ENCODE results near the gene GALNT15. TPM values are rescaled to one million over a fixed set of nuclear protein-coding genes. Genes with fewer than 3 reads are reported as not detected.

The GALNT15 gene
- total and polyA plus RNA-seq, 4 donors = under 0.01 to 2.8 (median 1.3) TPM

DNA sequence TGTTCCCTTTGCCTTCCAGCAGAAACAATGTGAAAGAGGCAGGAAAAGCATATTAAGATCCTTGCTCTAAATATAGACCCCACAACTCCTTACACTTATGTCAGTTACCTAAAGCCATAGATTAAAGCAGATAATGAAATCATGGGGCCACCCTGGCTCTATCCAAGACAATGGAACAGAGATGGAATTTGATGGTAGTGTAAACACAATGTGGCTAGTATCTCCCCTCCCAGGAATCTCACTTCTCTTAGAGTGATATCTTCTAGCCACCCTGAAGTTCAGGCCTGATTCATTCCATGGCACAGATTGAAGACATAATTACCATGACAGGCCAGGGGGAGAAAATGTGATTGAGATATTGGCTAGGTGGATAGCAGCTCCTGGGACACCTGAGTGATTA is 32.6 kb downstream of the GALNT15 start:
- Histone ChIP-seq H3K27me3 (ENCODE audit: control insufficient read depth in 4 of 4, insufficient read depth in 4 of 4, low read length in 3 of 4) (no peaks in the 10 kb centered on the region), H3K9ac (ENCODE audit: low read depth in 1 of 2, low read length in 2 of 2) (no peak overlapping the region), H3K4me1 (ENCODE audit: control insufficient read depth in 4 of 4, insufficient read depth in 4 of 4, low read length in 3 of 4) (no peaks in the 10 kb centered on the region), H3K9me3 (ENCODE audit: control insufficient read depth in 4 of 4, low read length in 3 of 4) (no peaks in the 10 kb centered on the region), H3K27ac (ENCODE audit: low read depth in 1 of 2, low read length in 2 of 2) (no peak overlapping the region), H3K36me3 (ENCODE audit: control insufficient read depth in 4 of 4, insufficient read depth in 3 of 4, low read depth in 1 of 4, low read length in 3 of 4) (no peaks in the 10 kb centered on the region), H3K4me3 (ENCODE audit: low read depth in 1 of 3, low read length in 3 of 3) (no peak overlapping the region)
- no peak for DNase-seq (ENCODE audit: low spot score)
- TF ChIP-seq FOXA1 (IDR thresholded peaks at IDR 0.05) (no peak), NR2F2 (IDR thresholded peaks at IDR 0.05) (no peak), HNF4A (conservative IDR thresholded peaks at IDR 0.05) (no peak)

DNA sequence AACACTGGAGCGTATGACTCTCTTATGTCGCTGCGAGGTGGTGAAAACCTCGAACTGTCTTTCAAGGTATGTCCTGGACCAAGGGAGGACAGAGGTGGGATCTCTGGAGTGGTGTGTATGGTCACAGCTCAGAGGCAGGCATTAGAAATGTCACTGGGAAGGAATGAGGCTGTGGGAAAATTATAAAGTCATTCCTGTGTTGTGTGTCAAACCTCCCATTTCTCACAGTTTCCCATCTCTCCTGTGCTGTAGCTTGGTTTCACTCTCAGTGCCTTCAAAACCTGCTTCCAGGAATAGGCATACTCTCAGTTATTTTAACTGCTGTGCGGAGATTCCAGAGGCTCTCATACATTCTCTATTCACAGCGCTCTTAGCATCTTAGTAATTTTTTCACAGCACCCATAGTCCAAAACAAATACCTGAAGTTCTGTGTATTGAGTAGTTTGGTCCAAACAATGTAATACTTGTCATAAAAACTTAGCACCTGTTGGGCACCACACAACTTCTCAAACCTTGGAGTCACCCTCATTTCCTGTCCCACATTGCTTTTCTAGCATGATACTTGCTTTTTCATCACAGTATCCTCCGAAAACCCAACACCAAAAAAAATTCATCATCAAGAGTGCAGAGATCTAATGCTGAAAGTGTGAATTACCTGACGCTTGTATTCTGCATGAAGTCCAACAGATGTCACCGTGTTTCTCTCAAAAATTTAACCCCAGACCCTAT is 36.9 kb downstream of the GALNT15 start:
- H3K27me3 ChIP-seq (ENCODE audit: control insufficient read depth in 4 of 4, insufficient read depth in 4 of 4, low read length in 3 of 4) = no peaks in the 10 kb centered on the region
- 84% methylated on average over 9 of the region's 9 CpGs for WGBS
- no peaks in the 10 kb centered on the region for H3K36me3 ChIP-seq (ENCODE audit: control insufficient read depth in 4 of 4, insufficient read depth in 3 of 4, low read depth in 1 of 4, low read length in 3 of 4)
- DNase-seq (ENCODE audit: low spot score) = no peak
- TF ChIP-seq HNF4A (conservative IDR thresholded peaks at IDR 0.05) = no peak
- no peak for TF ChIP-seq TAF1 (conservative IDR thresholded peaks at IDR 0.05)
- TF ChIP-seq, protein P1, sequence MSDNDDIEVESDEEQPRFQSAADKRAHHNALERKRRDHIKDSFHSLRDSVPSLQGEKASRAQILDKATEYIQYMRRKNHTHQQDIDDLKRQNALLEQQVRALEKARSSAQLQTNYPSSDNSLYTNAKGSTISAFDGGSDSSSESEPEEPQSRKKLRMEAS (IDR thresholded peaks at IDR 0.05) = no peak
- no peak for TF ChIP-seq FOXA2 (IDR thresholded peaks at IDR 0.05)
- TF ChIP-seq, protein P2, sequence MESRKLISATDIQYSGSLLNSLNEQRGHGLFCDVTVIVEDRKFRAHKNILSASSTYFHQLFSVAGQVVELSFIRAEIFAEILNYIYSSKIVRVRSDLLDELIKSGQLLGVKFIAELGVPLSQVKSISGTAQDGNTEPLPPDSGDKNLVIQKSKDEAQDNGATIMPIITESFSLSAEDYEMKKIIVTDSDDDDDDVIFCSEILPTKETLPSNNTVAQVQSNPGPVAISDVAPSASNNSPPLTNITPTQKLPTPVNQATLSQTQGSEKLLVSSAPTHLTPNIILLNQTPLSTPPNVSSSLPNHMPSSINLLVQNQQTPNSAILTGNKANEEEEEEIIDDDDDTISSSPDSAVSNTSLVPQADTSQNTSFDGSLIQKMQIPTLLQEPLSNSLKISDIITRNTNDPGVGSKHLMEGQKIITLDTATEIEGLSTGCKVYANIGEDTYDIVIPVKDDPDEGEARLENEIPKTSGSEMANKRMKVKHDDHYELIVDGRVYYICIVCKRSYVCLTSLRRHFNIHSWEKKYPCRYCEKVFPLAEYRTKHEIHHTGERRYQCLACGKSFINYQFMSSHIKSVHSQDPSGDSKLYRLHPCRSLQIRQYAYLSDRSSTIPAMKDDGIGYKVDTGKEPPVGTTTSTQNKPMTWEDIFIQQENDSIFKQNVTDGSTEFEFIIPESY (IDR thresholded peaks at IDR 0.05) = no peak
- no peaks in the 10 kb centered on the region for H3K9me3 ChIP-seq (ENCODE audit: control insufficient read depth in 4 of 4, low read length in 3 of 4)
- no peaks in the 10 kb centered on the region for H3K4me1 ChIP-seq (ENCODE audit: control insufficient read depth in 4 of 4, insufficient read depth in 4 of 4, low read length in 3 of 4)
- H3K27ac ChIP-seq (ENCODE audit: low read depth in 1 of 2, low read length in 2 of 2) = no peak overlapping the region
- no peak overlapping the region for H3K9ac ChIP-seq (ENCODE audit: low read depth in 1 of 2, low read length in 2 of 2)
- no peak overlapping the region for H3K4me3 ChIP-seq (ENCODE audit: low read depth in 1 of 3, low read length in 3 of 3)

DNA sequence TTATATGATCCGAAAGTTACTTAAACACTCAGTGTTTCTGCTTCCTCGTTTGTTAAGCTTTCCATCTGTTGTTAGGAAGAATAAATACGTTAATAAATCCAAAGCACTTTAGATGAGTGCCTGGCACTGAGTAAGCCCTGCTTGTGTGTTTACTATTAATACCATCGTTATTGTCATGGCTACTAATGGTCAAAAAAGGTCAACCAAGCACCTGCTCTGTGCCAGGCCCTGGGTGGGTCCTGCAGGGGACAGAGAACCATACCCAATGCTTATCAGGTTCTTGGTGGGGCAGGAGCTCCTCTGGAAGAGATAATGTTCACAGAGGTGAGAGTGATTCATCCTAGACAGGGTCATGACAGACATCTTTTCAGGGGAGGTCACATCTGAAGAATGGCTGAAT is 39.9 kb downstream of the GALNT15 start:
- 71% methylated on average over 4 of the region's 4 CpGs for WGBS
- DNase-seq (ENCODE audit: low spot score) = no peak

DNA sequence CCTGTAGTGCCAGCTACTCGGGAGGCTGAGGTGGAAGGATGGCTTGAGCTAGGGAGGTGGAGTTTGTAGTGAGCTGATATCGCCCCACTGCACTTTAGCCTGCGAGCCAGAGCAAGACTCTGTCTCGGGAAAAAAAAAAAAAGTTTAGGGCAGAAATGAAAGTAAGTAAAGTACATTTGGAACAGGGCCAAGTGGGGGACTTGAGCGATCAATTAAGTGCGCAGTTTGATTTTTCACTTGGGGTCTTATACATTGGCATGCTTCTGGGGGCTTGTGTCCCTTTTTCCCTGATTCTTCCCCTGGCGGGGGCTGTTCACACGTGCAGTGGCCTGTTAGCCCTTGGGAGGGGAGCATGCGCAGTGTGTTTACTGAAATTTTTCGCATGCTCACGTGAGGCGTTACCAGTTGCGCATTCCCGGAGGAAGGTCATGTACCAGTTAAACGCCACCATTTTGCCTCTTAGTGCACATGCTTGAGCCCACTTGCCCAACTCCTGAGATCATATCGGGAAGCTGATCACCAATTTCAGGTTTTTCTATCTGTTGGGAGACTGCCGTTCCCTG is 42.0 kb downstream of the GALNT15 start:
- TF ChIP-seq HNF4A (conservative IDR thresholded peaks at IDR 0.05) (no peak), FOXA2 (IDR thresholded peaks at IDR 0.05) (no peak), EGR1 (IDR thresholded peaks at IDR 0.05; ENCODE audit: low read depth in 2 of 2) (no peak), JUND (IDR thresholded peaks at IDR 0.05) (no peak), FOXA1 (IDR thresholded peaks at IDR 0.05) (no peak), NR2F2 (IDR thresholded peaks at IDR 0.05) (no peak), RXRA (IDR thresholded peaks at IDR 0.05) (no peak), SP1 (IDR thresholded peaks at IDR 0.05) (no peak), RAD21 (IDR thresholded peaks at IDR 0.05) (no peak), TAF1 (conservative IDR thresholded peaks at IDR 0.05) (no peak)
- TF ChIP-seq, protein P3, sequence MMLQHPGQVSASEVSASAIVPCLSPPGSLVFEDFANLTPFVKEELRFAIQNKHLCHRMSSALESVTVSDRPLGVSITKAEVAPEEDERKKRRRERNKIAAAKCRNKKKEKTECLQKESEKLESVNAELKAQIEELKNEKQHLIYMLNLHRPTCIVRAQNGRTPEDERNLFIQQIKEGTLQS (IDR thresholded peaks at IDR 0.05) = no peak
- TF ChIP-seq, protein P1 (IDR thresholded peaks at IDR 0.05) = no peak
- TF ChIP-seq, protein P4, sequence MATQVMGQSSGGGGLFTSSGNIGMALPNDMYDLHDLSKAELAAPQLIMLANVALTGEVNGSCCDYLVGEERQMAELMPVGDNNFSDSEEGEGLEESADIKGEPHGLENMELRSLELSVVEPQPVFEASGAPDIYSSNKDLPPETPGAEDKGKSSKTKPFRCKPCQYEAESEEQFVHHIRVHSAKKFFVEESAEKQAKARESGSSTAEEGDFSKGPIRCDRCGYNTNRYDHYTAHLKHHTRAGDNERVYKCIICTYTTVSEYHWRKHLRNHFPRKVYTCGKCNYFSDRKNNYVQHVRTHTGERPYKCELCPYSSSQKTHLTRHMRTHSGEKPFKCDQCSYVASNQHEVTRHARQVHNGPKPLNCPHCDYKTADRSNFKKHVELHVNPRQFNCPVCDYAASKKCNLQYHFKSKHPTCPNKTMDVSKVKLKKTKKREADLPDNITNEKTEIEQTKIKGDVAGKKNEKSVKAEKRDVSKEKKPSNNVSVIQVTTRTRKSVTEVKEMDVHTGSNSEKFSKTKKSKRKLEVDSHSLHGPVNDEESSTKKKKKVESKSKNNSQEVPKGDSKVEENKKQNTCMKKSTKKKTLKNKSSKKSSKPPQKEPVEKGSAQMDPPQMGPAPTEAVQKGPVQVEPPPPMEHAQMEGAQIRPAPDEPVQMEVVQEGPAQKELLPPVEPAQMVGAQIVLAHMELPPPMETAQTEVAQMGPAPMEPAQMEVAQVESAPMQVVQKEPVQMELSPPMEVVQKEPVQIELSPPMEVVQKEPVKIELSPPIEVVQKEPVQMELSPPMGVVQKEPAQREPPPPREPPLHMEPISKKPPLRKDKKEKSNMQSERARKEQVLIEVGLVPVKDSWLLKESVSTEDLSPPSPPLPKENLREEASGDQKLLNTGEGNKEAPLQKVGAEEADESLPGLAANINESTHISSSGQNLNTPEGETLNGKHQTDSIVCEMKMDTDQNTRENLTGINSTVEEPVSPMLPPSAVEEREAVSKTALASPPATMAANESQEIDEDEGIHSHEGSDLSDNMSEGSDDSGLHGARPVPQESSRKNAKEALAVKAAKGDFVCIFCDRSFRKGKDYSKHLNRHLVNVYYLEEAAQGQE (IDR thresholded peaks at IDR 0.05) = no peak
- Histone ChIP-seq H3K4me3 (ENCODE audit: low read depth in 1 of 3, low read length in 3 of 3) (no peak overlapping the region), H3K27ac (ENCODE audit: low read depth in 1 of 2, low read length in 2 of 2) (no peak overlapping the region), H3K4me1 (ENCODE audit: control insufficient read depth in 4 of 4, insufficient read depth in 4 of 4, low read length in 3 of 4) (no peaks in the 10 kb centered on the region), H3K9me3 (ENCODE audit: control insufficient read depth in 4 of 4, low read length in 3 of 4) (no peaks in the 10 kb centered on the region), H3K36me3 (ENCODE audit: control insufficient read depth in 4 of 4, insufficient read depth in 3 of 4, low read depth in 1 of 4, low read length in 3 of 4) (no peaks in the 10 kb centered on the region), H3K27me3 (ENCODE audit: control insufficient read depth in 4 of 4, insufficient read depth in 4 of 4, low read length in 3 of 4) (no peaks in the 10 kb centered on the region), H3K9ac (ENCODE audit: low read depth in 1 of 2, low read length in 2 of 2) (no peak overlapping the region)
- no peak for DNase-seq (ENCODE audit: low spot score)
- 94% methylated on average over 17 of the region's 17 CpGs for WGBS

More for the DNA sequence above, 39.9 kb downstream of the GALNT15 start:
- Histone ChIP-seq H3K4me3 (ENCODE audit: low read depth in 1 of 3, low read length in 3 of 3) (no peak overlapping the region), H3K9me3 (ENCODE audit: control insufficient read depth in 4 of 4, low read length in 3 of 4) (no peaks in the 10 kb centered on the region), H3K4me1 (ENCODE audit: control insufficient read depth in 4 of 4, insufficient read depth in 4 of 4, low read length in 3 of 4) (no peaks in the 10 kb centered on the region), H3K36me3 (ENCODE audit: control insufficient read depth in 4 of 4, insufficient read depth in 3 of 4, low read depth in 1 of 4, low read length in 3 of 4) (no peaks in the 10 kb centered on the region), H3K27ac (ENCODE audit: low read depth in 1 of 2, low read length in 2 of 2) (no peak overlapping the region), H3K27me3 (ENCODE audit: control insufficient read depth in 4 of 4, insufficient read depth in 4 of 4, low read length in 3 of 4) (no peaks in the 10 kb centered on the region), H3K9ac (ENCODE audit: low read depth in 1 of 2, low read length in 2 of 2) (no peak overlapping the region)
- no peak for TF ChIP-seq RXRA (IDR thresholded peaks at IDR 0.05)
- TF ChIP-seq NR2F2 (IDR thresholded peaks at IDR 0.05) = no peak
- TF ChIP-seq, protein P3 (IDR thresholded peaks at IDR 0.05) = no peak
- TF ChIP-seq TAF1 (conservative IDR thresholded peaks at IDR 0.05) = no peak
- no peak for TF ChIP-seq YY1 (IDR thresholded peaks at IDR 0.05)

Data from liver (tissue), 9 donors.